CD4-positive, alpha-beta T cell treated with Interferon alpha-2 for 1 hour (primary cell): ENCODE results near the gene SGF29.
"Not testable (repeated sequence)": the region's sequence is repeated elsewhere in the genome, so short reads cannot be mapped to it uniquely, and the experiment has no call there.

Source experiments
- DNase-seq, 2 donors: peaks; one replicate each; pipeline ENCODE4 v3.0.0-alpha.2; 2020 to 2022

The SGF29 gene

GRCh38 chr16:28553776-28554633 is at the start of gene SGF29:
TSS of gene SGF29 (plus strand) at chr16:28553920. CDS start at chr16:28581070, 27,150 bp downstream.
- DNase-seq: peak; percentile 93 to 95

- DNase-seq: no peak
Observed at GRCh38 chr16:28504707-28505404, 48.9 kb upstream of the SGF29 start.

GRCh38 chr16:28505489-28506137 is 48.1 kb upstream of the SGF29 start:
- DNase-seq: no peak

GRCh38 chr16:28511031-28511430 is 42.7 kb upstream of the SGF29 start:
- no peak for DNase-seq

- no peak for DNase-seq
Observed at GRCh38 chr16:28511801-28512789, 41.6 kb upstream of the SGF29 start.

- DNase-seq: no peak
Observed at GRCh38 chr16:28513484-28514181, 40.1 kb upstream of the SGF29 start.

GRCh38 chr16:28514246-28514645 is 39.5 kb upstream of the SGF29 start:
- no peak for DNase-seq

GRCh38 chr16:28520672-28521071 is 33.0 kb upstream of the SGF29 start:
- no peak for DNase-seq

GRCh38 chr16:28521436-28521835 is 32.3 kb upstream of the SGF29 start:
- DNase-seq: no peak

GRCh38 chr16:28522792-28523191 is 30.9 kb upstream of the SGF29 start:
- DNase-seq: no peak

- DNase-seq: peak; percentile 37 to 39
Observed at GRCh38 chr16:28524681-28525171, 29.0 kb upstream of the SGF29 start.

- DNase-seq: no peak
Observed at GRCh38 chr16:28526201-28527099, 27.3 kb upstream of the SGF29 start.

- DNase-seq: not testable (repeated sequence)
Observed at GRCh38 chr16:28527100-28527785, 26.5 kb upstream of the SGF29 start.

- no peak for DNase-seq
Observed at GRCh38 chr16:28527985-28528384, 25.7 kb upstream of the SGF29 start.

GRCh38 chr16:28528463-28528867 is 25.3 kb upstream of the SGF29 start:
- DNase-seq: no peak

- no peak for DNase-seq
Observed at GRCh38 chr16:28529124-28529523, 24.6 kb upstream of the SGF29 start.

- DNase-seq: no peak
Observed at GRCh38 chr16:28531777-28532744, 21.7 kb upstream of the SGF29 start.

GRCh38 chr16:28532940-28533647 is 20.6 kb upstream of the SGF29 start:
- DNase-seq: no peak
